Fibroblast of skin of abdomen (primary cell): Measurements from ENCODE around the gene FAM120A.

Experiments
- DNase-seq: peaks from one replicate; pipeline ENCODE4 v3.0.0-alpha.2; 2013

FAM120A gene

DNA sequence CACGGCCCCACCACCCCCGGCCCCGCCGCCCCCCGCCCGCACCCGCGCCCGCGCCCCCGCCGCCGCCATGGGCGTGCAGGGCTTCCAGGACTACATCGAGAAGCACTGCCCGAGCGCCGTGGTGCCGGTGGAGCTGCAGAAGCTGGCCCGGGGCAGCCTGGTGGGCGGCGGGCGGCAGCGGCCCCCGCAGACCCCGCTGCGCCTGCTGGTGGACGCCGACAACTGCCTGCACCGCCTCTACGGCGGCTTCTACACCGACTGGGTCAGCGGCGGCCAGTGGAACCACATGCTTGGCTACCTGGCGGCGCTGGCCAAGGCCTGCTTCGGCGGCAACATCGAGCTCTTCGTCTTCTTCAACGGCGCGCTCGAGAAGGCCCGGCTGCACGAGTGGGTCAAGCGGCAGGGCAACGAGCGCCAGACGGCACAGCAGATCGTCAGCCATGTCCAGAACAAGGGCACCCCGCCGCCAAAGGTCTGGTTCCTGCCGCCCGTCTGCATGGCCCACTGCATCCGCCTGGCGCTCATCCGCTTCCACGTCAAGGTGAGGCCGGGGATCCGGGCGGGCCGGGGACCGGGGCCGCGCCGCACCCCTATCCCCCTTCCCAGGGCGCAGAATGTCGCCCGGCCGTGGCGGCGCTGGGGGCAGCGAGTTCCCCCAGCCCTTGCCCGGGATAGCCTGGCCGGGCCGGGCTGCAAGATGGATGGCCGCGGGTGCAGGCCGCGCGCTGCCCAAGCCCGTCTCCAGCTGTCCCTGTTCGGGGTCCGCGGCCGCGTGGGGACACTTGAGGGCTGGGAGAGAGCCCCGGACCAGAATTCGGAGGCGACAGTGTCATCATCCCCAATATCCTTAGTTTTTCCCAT lies 594 bp downstream of the FAM120A start:
- peak; percentile 32 for DNase-seq

DNA sequence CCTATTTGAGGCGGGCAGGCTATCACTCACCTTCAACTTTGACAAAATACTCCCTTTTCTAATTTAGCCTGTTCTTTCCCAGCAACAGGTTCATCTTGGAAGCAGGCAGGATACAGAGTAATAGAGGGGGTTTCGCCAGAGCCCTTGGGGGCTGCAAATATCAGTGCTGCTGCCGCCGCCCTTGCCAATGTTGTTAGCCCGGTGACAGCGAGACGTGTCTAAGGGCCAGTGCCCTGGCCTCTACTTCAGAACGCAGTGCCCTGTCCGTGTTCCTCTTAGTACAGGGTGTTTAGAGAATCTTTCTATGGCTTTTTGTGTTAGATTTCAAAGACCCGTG lies 1.2 kb downstream of the FAM120A start:
- no peak for DNase-seq

GRCh38 chr9:93453047-93453914 lies 1.8 kb downstream of the FAM120A start, which contains the start of gene FAM120AOS:
FAM120AOS (minus strand) TSS chr9:93453581; CDS start chr9:93452709, 872 bp downstream.
- DNase-seq: peak; percentile 94

DNA sequence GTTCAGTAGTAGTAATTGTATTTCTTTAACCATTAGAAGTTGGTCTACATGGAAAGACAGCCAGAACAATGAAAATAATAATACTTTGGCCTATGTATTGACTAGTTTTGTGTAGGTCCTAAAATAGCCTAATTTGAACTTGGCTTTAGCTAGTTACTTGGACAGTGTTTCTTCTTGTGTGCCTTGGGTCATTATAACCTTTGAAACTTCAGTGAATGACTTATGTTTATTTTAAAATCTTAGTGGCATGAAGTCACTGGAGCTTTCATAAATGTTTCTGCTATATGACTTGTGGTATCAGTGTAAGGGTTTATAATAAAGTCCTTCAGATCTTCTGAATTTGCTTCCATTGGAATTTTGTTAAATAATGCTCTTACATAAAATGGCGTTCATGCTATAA lies 4.5 kb downstream of the FAM120A start:
- DNase-seq: no peak

GRCh38 chr9:93456504-93456903 lies 5.0 kb downstream of the FAM120A start:
- no peak for DNase-seq

GRCh38 chr9:93457006-93457405 lies 5.5 kb downstream of the FAM120A start:
- DNase-seq: no peak

DNA sequence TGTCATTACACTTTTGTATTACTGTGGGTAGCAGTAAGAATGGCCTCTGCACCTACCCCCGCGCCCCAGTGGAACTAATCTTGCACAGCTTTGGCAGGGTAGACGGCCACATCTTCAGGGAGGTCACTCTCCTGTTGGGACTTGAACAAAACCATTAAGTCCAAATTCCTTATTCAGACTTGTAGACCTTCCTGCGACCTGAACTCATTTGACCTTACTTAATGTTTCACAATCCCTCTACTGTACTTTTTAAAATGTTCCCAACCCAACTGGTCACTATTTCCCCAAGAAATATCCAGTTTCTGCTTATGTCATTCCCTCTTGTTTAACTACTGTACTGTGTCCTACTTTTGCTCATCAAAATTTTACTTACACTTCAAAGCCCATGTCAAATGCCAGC lies 7.2 kb downstream of the FAM120A start:
- DNase-seq: no peak

- DNase-seq: no peak
These were observed 8.0 kb downstream of the FAM120A start for GRCh38 chr9:93459432-93459847.

- no peak for DNase-seq
These were observed 9.4 kb downstream of the FAM120A start for GRCh38 chr9:93460689-93461413.

GRCh38 chr9:93461414-93461743 lies 9.9 kb downstream of the FAM120A start:
- DNase-seq: no peak

DNA sequence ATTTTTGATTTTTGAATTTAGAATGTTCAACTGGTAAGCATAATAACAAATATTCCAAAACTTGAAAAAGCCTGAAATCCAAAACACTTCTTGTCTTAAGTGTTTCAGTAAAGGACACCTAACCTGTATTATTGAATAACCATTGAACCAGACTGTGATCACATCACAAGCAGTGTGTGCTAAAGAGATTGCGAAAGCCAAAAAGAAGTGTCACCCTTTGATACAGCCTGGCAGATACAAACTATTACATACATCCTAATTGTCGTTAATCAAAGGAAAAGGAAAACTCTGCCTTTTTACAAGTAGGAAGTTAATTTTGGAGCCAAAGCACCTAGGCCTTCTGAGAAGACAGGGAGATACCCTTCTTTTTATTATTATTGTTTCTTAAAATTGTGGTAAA lies 10.3 kb downstream of the FAM120A start:
- DNase-seq: no peak

DNA sequence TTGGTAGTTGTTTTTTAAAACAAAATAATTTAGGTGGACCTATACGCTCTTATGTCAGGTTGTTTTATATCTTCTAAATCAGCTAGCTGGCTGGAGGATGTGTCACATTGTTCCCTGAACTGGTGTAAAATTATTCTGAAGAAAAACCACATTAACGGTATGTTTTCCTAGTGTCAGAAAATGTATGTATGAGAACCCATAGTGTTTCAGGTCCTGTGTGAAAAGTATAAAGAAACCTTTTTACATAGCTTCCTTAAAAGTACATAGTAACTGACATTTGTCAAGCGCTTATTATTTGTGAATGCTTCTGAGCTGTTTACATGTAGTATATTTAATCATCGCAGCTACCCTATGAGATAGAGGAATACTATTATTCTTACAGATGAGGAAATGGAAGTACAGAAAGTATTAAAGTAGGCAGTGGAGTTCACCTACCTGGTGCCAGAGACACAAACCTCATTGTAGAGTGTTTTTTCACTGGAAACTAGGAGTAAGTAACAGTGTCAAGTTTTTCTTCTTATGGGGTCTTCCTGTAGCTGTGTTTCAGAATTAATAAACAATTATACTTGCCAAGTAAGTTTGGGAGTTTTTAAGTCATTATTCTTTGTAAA lies 12.3 kb downstream of the FAM120A start:
- DNase-seq: no peak

DNA sequence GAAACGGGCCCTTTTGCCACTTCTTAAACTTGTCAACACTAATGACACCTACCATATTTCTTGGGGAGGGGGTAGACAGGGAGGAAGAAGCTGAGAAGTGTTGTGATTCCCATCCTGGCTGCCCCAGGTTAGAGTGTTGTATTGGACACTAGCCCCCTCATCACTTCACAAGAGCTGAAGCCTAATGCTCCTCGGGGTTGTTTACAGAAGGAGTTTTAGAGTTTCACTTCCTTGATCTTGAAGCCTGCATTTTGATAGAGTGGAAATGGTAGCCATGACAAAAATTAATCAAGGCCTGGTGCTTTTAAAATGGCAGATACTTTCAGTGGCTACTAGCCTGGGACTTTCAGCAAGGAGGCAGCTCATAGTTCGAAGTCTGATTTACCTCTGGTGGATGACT lies 12.9 kb downstream of the FAM120A start:
- DNase-seq: no peak

DNA sequence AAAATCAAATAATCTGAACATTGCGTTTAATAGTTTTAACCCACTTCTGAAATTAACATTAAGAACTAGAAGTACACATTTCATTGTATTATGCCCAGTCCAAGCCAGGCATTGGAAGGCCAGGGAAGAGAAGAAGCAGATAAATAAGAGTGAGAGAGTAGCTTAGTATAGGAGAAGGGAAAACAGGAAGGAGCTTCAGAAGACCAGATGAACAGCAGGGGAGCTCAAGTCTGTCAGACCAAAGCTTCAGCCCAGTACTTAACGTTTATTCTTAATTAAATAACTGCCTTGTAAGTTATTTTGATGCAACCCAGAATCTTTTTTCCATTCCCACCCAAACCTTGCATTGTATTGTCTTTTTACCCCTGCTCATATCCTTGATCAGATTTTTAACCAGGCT lies 13.4 kb downstream of the FAM120A start:
- DNase-seq: no peak

- no peak for DNase-seq
These were observed 14.4 kb downstream of the FAM120A start for GRCh38 chr9:93465855-93466254.

GRCh38 chr9:93466416-93467061 lies 15.1 kb downstream of the FAM120A start:
- no peak for DNase-seq

- DNase-seq: no peak
These were observed 15.6 kb downstream of the FAM120A start for GRCh38 chr9:93467062-93467416.

GRCh38 chr9:93467462-93467861 lies 16.0 kb downstream of the FAM120A start:
- DNase-seq: no peak

- peak; percentile 38 for DNase-seq
These were observed 17.4 kb downstream of the FAM120A start for GRCh38 chr9:93468763-93469456.

DNA sequence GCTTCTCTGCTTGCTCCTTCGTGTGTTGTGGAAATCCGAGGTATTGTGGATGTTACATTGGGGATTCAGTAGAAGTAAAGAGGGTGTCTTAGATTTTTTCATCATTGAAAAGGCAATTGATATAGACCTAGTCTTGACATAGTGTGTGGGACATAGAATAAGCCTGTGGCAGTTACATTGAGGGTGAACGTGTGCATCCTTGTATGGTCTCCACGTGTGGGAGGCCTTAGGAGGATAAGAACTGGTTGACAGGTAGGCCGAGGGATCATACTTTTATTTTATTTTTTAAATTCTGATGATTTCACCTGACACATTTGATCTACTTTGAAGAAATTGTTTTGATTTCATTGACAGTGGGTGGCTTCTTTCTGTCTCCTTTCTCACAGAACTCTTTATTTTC lies 18.9 kb downstream of the FAM120A start:
- no peak for DNase-seq

GRCh38 chr9:93471124-93471523 lies 19.6 kb downstream of the FAM120A start:
- no peak for DNase-seq

DNA sequence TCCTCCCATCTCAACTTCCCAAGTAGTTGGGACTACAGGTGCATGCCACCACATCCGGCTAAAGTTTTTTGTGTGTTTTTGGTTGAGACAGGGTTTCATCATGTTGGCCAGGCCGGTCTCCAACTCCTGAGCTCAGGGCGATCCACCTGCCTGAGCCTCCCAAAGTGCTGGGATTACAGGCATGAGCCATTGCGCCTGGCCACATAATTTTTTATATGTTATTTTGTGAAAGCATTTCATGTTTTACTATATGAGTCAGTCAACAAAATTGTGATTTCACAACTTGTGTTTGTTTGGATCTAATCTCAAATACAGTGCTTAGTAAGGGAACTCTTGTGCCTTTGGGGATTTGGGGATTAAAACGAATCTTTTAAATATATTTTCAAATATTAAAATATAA lies 21.9 kb downstream of the FAM120A start:
- no peak for DNase-seq
